Naive thymus-derived CD4-positive, alpha-beta T cell (primary cell): ENCODE measurements around the gene TMEM208. TPM values are rescaled to one million over a fixed set of nuclear protein-coding genes. Genes with fewer than 3 reads are reported as not detected.

Source experiments
- ATAC-seq: fragments of 150-1000 bp; cut with Tn5 transposase; 2 replicates; pipeline ENCODE4 v1.10.0; 2021; ENCODE audit warnings: mild to moderate bottlenecking, moderate library complexity
- CTCF ChIA-PET: fragments of 350-600 bp; sonication (Branson Sonifier 250); formaldehyde crosslinking; loops from one replicate; lab custom pipeline; 2021; ENCODE audit warnings: antibody characterized with exemption; lab: Charles Lee
- POLR2A ChIA-PET: fragments of 350-600 bp; sonication (Branson Sonifier 250); formaldehyde crosslinking; loops from one replicate; lab custom pipeline; 2021; ENCODE audit warnings: antibody characterized with exemption, inconsistent platforms; lab: Charles Lee
- DNase-seq, 9 donors: peaks; one replicate each; pipeline versions ENCODE4 v3.0.0 to v3.0.0-alpha.2; 2020 to 2022; ENCODE audit warnings: mixed read lengths in 1 of 9
- H3K27ac ChIP-seq: one replicate; pipeline ENCODE4 v1.7.0; 2013; ENCODE audit warnings: mild to moderate bottlenecking, low read depth, low read length, moderate library complexity
- H3K27me3 ChIP-seq, 2 donors: one replicate each; pipeline ENCODE4 v1.7.0; 2013; ENCODE audit warnings: low read length in 2 of 2, mild to moderate bottlenecking in 2 of 2, moderate library complexity in 2 of 2; ENCODE audit not compliant: control insufficient read depth in 2 of 2, insufficient read depth in 2 of 2
- H3K36me3 ChIP-seq, 3 experiments: 1 replicate in 2 of 3; 2 replicates in 1 of 3; pipeline ENCODE4 v1.7.0; 2013; ENCODE audit warnings: low read length in 3 of 3, mild to moderate bottlenecking in 3 of 3, moderate library complexity in 1 of 3; ENCODE audit not compliant: insufficient read depth in 3 of 3, control insufficient read depth in 2 of 3
- H3K4me1 ChIP-seq, 2 donors: one replicate each; pipeline ENCODE4 v1.7.0; 2013; ENCODE audit warnings: low read length in 2 of 2, mild to moderate bottlenecking in 2 of 2, moderate library complexity in 1 of 2; ENCODE audit not compliant: control insufficient read depth in 2 of 2, insufficient read depth in 2 of 2
- H3K4me3 ChIP-seq: 2 replicates; pipeline ENCODE4 v1.7.0; 2013; ENCODE audit warnings: mild to moderate bottlenecking, low read length
- H3K9me3 ChIP-seq, 3 experiments: 1 replicate in 2 of 3; 2 replicates in 1 of 3; pipeline ENCODE4 v1.7.0; 2013; ENCODE audit warnings: low read length in 3 of 3; ENCODE audit not compliant: control insufficient read depth in 2 of 3
- H3K27ac Mint-ChIP-seq, 9 donors: one replicate each; pipeline ENCODE4 v1.8.0; 2020 to 2022; ENCODE audit warnings: mixed read lengths in 9 of 9, mild to moderate bottlenecking in 8 of 9, moderate library complexity in 5 of 9, inconsistent platforms in 2 of 9
- H3K27me3 Mint-ChIP-seq, 5 donors: one replicate each; pipeline ENCODE4 v1.8.0; 2021 to 2022; ENCODE audit warnings: mixed read lengths in 5 of 5, mild to moderate bottlenecking in 1 of 5
- H3K36me3 Mint-ChIP-seq, 5 donors: one replicate each; pipeline ENCODE4 v1.8.0; 2020 to 2022; ENCODE audit warnings: mixed read lengths in 5 of 5, mild to moderate bottlenecking in 3 of 5, inconsistent platforms in 1 of 5
- H3K4me1 Mint-ChIP-seq, 7 donors: one replicate each; pipeline ENCODE4 v1.8.0; 2020 to 2022; ENCODE audit warnings: mixed read lengths in 7 of 7, mild to moderate bottlenecking in 3 of 7, inconsistent platforms in 1 of 7
- H3K4me3 Mint-ChIP-seq, 10 donors: one replicate each; pipeline ENCODE4 v1.8.0; 2020 to 2022; ENCODE audit warnings: mild to moderate bottlenecking in 10 of 10, mixed read lengths in 10 of 10, moderate library complexity in 6 of 10, inconsistent platforms in 2 of 10
- H3K9me3 Mint-ChIP-seq, 11 donors: one replicate each; pipeline ENCODE4 v1.8.0; 2020 to 2022; ENCODE audit warnings: mixed read lengths in 11 of 11, mild to moderate bottlenecking in 4 of 11, inconsistent platforms in 1 of 11, moderate library complexity in 1 of 11
- intact Hi-C, 2 donors: fragments of 100-400 bp; cut with micrococcal nuclease; formaldehyde crosslinking; loops; one replicate each; pipeline ENCODE4 v1.15.1; 2023
- polyA plus RNA-seq, 2 donors: library from polyadenylated mRNA; unstranded; fragments of 300-500 nt; fragmentation: Illumina TruSeq; gene quantifications; one replicate each; pipeline ENCODE4 v1.2.3, GENCODE V29; 2021
- total RNA-seq, 6 experiments: library from RNA in 5 of 6; stranded (reverse) in 5 of 6; gene quantifications; 1 replicate in 5 of 6; 2 replicates in 1 of 6; pipeline ENCODE4 v1.2.3 and lab custom pipeline; 2021 to 2026

The TMEM208 gene
- total and polyA plus RNA-seq, 7 experiments from 2014 or later = 27.6 to 88.3 (median 40.1) TPM

DNA sequence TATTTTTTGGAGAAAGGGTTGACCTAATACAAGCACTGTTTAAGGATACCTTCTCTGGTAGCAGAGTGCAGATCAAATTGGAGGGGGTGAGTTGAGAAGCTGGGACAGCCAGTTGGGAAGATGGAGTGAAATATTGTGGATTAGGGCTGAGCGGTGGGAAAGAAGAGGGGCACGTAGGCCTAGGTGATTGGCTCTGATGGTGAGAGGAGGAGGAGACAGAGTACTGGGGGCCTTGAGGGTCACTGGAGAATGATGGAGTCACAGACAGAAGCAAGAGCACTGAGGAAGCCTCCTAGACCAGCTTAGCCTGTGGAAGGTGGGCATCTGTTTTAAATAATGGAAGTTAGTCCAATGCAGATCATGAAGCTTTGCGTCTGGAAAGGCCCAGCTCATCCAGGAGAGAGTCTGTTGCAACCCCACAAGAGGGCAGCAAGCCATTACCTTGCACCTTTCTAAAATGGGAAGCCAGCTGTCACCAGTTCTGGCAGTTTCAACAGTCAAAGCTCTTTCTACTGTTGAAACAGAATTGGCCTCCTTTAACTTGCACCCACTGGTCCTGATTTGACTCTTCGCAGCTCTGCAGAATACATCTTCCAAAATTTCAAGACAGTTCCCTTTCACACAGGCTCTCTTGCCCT, 33.6 kb downstream of the TMEM208 start:
- CTCF ChIA-PET = interaction anchor here (0.6 kb wide), 1 partner anchor 321 kb away, joined by 3 read pairs; no protein-coding TSS in a partner anchor
- no peaks in the 10 kb centered on the region for H3K9me3 Mint-ChIP-seq

DNA sequence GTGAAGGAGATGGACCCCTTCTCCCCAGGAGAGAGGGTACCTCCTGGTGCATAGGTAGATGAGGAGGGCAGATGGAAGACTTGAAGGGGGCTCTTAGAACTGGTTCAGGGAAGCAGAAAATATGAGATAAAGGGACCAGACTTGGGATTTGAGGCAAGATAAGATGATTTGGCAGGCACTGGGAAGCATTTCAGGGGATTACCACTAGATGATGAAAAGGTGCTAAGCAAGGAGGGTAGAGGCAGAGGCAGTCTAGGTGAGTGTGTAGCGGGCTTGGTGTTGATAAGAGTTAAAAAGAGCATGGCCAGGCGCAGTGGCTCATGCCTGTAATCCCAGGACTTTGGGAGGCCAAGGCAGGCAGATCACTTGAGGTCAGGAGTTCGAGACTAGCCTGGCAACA, 36.3 kb downstream of the TMEM208 start:
- no peaks in the 10 kb centered on the region for H3K9me3 ChIP-seq
- no peaks in the 10 kb centered on the region for H3K27me3 ChIP-seq
- Mint-ChIP-seq H3K9me3 (no peaks in the 10 kb centered on the region), H3K4me1 (peaks cover 0 to 5% (median 0%) of the 10 kb centered on the region in 7 donors), H3K27ac (peak overlapping the region in 1 of 9 donors; percentile 6), H3K4me3 (no peak overlapping the region), H3K36me3 (no peaks in the 10 kb centered on the region), H3K27me3 (peaks cover 0 to 35% (median 21%) of the 10 kb centered on the region in 5 donors)
- DNase-seq = no peak
- H3K27ac ChIP-seq = no peak overlapping the region
- H3K4me1 ChIP-seq = no peaks in the 10 kb centered on the region
- H3K36me3 ChIP-seq = no peaks in the 10 kb centered on the region
- intact Hi-C loops = no loop called here
- H3K4me3 ChIP-seq = no peak overlapping the region
- CTCF ChIA-PET = no interaction called here
- no peak for ATAC-seq
- POLR2A ChIA-PET = no interaction called here

More for the DNA sequence above, 33.6 kb downstream of the TMEM208 start:
- peaks cover 0 to 5% (median 0%) of the 10 kb centered on the region in 7 donors for H3K4me1 Mint-ChIP-seq
- H3K4me3 Mint-ChIP-seq = no peak overlapping the region
- H3K27me3 Mint-ChIP-seq = peaks cover 0 to 41% (median 22%) of the 10 kb centered on the region in 5 donors
- ATAC-seq = peak; percentile 60
- Histone ChIP-seq H3K4me3 (no peak overlapping the region), H3K4me1 (no peaks in the 10 kb centered on the region), H3K36me3 (no peaks in the 10 kb centered on the region), H3K27me3 (no peaks in the 10 kb centered on the region), H3K27ac (no peak overlapping the region), H3K9me3 (no peaks in the 10 kb centered on the region)
- H3K36me3 Mint-ChIP-seq = no peaks in the 10 kb centered on the region
- DNase-seq = no peak
- POLR2A ChIA-PET = interaction anchor here (0.6 kb wide), 1 partner anchor 9 kb away, joined by 3 read pairs; no protein-coding TSS in a partner anchor
- intact Hi-C loops = loop anchor here in 1 of 2 donors (2.0 kb wide), 1 partner anchor 138 kb away; no protein-coding TSS in a partner anchor
- H3K27ac Mint-ChIP-seq = no peak overlapping the region

DNA sequence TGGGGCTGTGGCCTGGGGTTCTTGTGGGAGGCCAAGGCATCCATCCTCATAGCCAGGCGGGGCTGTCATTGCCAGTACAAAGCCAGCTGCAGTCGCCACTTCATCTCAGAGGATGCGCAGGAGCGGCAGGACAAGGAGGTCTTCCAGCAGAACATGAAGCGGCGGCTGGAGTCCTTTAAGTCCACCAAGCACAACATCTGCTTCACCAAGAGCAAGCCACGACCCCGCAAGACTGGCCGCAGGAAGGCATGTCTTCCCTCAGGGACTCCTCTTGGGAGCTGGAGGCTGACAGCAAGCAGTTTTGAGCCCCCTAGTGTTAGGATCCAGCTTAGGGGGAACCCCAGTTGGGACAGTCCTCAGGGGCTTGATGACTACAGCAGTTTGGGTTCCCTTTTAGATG, 37.3 kb downstream of the TMEM208 start:
- Histone ChIP-seq H3K27ac (no peak overlapping the region), H3K27me3 (no peaks in the 10 kb centered on the region), H3K36me3 (no peaks in the 10 kb centered on the region), H3K4me1 (no peaks in the 10 kb centered on the region), H3K9me3 (no peaks in the 10 kb centered on the region), H3K4me3 (no peak overlapping the region)
- ChIA-PET POLR2A (no interaction called here), CTCF (interaction anchor here (0.6 kb wide), 1 partner anchor 335 kb away, joined by 3 read pairs; no protein-coding TSS in a partner anchor)
- Mint-ChIP-seq H3K36me3 (no peaks in the 10 kb centered on the region), H3K4me1 (peaks cover 0 to 5% (median 0%) of the 10 kb centered on the region in 7 donors), H3K9me3 (no peaks in the 10 kb centered on the region), H3K4me3 (no peak overlapping the region), H3K27me3 (peaks cover 0 to 35% (median 21%) of the 10 kb centered on the region in 5 donors), H3K27ac (peak overlapping the region in 1 of 9 donors; percentile 30)
- intact Hi-C loops = no loop called here
- ATAC-seq (no peak), DNase-seq (no peak)

DNA sequence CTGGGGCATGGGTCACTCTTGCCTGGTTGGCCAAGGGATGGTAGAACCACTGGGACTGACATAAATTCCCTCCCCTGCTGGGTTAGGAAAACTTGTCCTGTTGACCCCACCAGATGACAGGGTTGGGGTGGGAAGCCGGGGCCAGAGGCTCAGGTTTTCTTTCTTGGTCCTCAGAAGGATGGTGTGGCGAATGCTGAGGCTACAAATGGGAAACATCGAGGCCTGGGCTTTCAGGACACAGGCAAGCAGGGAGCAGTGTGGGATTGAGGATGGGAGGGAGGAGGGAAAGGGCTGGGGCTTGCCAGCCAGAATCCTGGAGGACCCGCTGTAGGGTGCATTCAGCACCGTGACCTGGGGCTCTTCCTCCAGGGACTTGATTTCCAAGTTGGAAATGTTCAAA, 37.9 kb downstream of the TMEM208 start:
- Histone ChIP-seq H3K9me3 (no peaks in the 10 kb centered on the region), H3K4me1 (no peaks in the 10 kb centered on the region), H3K27me3 (no peaks in the 10 kb centered on the region), H3K27ac (no peak overlapping the region), H3K36me3 (no peaks in the 10 kb centered on the region), H3K4me3 (no peak overlapping the region)
- intact Hi-C loops = no loop called here
- Mint-ChIP-seq H3K4me1 (peaks cover 0 to 5% (median 0%) of the 10 kb centered on the region in 7 donors), H3K36me3 (no peaks in the 10 kb centered on the region), H3K9me3 (no peaks in the 10 kb centered on the region), H3K27me3 (peaks cover 0 to 35% (median 21%) of the 10 kb centered on the region in 5 donors), H3K4me3 (no peak overlapping the region), H3K27ac (no peak overlapping the region)
- CTCF ChIA-PET = no interaction called here
- no peak for DNase-seq
- POLR2A ChIA-PET = no interaction called here
- ATAC-seq = no peak

DNA sequence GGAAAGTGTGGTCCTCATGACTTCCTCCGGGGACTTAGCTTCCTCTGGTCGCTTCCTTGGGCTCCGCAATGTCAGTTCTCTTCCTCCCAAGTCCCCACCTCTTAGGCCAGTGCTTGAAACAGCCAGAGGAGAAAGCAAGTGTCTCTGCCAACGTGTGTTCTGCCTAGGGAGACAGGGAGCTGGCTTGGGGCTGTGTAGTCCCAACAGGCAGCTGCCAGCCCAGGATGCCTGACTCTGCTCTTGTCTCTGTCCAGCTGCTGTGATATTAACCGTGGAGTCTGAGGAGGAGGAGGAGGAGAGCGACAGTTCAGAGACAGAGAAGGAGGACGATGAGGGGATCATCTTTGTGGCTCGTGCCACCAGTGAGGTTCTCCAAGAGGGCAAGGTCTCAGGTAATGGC, 38.9 kb downstream of the TMEM208 start:
- Histone ChIP-seq H3K4me1 (no peaks in the 10 kb centered on the region), H3K9me3 (no peaks in the 10 kb centered on the region), H3K36me3 (no peaks in the 10 kb centered on the region), H3K4me3 (no peak overlapping the region), H3K27me3 (no peaks in the 10 kb centered on the region), H3K27ac (no peak overlapping the region)
- no peaks in the 10 kb centered on the region for H3K36me3 Mint-ChIP-seq
- H3K9me3 Mint-ChIP-seq = no peaks in the 10 kb centered on the region
- POLR2A ChIA-PET = interaction anchor here (1.0 kb wide), 1 partner anchor 18 kb away, joined by 3 read pairs; no protein-coding TSS in a partner anchor
- peaks cover 0 to 1% (median 0%) of the 10 kb centered on the region in 7 donors for H3K4me1 Mint-ChIP-seq
- intact Hi-C loops = no loop called here
- ATAC-seq (no peak), DNase-seq (no peak)
- H3K27ac Mint-ChIP-seq = peak overlapping the region in 1 of 9 donors; percentile 8
- peaks cover 0 to 32% (median 21%) of the 10 kb centered on the region in 5 donors for H3K27me3 Mint-ChIP-seq
- CTCF ChIA-PET = no interaction called here
- H3K4me3 Mint-ChIP-seq = no peak overlapping the region

DNA sequence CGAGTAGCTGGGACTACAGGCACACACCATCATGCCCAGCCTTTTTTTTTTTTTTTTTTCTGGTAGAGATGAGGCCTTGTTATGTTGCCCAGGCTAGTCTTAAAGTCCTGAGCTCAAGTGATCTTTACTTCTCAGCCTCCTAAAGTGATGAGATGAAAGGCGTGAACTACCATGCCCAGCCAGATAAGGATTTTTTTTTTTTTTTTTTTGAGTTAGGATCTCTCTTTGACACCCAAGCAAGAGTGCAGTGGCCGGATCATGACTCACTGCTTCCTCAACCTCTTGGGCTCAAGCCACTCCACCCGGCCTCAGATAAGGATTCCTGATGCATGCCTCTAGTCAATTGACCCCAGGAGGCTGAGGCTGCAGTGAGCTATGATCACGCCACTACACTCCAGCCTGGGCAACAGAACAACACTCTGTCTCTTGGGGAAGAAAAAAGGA, 41.2 kb downstream of the TMEM208 start:
- DNase-seq (no peak), ATAC-seq (no peak)
- no peaks in the 10 kb centered on the region for H3K4me1 Mint-ChIP-seq
- ChIA-PET POLR2A (interaction anchor here (0.7 kb wide), 1 partner anchor 10 kb away, joined by 3 read pairs; no protein-coding TSS in a partner anchor), CTCF (interaction anchor here (0.7 kb wide), 1 partner anchor 9 kb away, joined by 7 read pairs; no protein-coding TSS in a partner anchor)
- intact Hi-C loops = no loop called here
- Histone ChIP-seq H3K27me3 (no peaks in the 10 kb centered on the region), H3K27ac (no peak overlapping the region), H3K36me3 (no peaks in the 10 kb centered on the region), H3K4me1 (no peaks in the 10 kb centered on the region), H3K4me3 (no peak overlapping the region), H3K9me3 (no peaks in the 10 kb centered on the region)
- no peak overlapping the region for H3K27ac Mint-ChIP-seq
- H3K36me3 Mint-ChIP-seq = peaks cover 0 to 3% (median 0%) of the 10 kb centered on the region in 5 donors
- H3K27me3 Mint-ChIP-seq = peaks cover 0 to 20% (median 6%) of the 10 kb centered on the region in 5 donors
- no peaks in the 10 kb centered on the region for H3K9me3 Mint-ChIP-seq
- no peak overlapping the region for H3K4me3 Mint-ChIP-seq
